Activated B cell treated with CpG ODN at 0.5 μM for 24 hours (primary cell): ENCODE results near the gene KHNYN. TPM values are rescaled to one million over a fixed set of nuclear protein-coding genes. Genes with fewer than 3 reads are reported as not detected.

ENCODE experiments used
- ATAC-seq: fragments of 200-7000 bp; cut with Tn5 transposase; one replicate; pipeline ENCODE4 v1.10.0; 2021; ENCODE audit warnings: low read depth, mild to moderate bottlenecking, moderate library complexity
- CTCF ChIA-PET: fragments of 350-600 bp; sonication (Branson Sonifier 250); formaldehyde crosslinking; loops from one replicate; lab custom pipeline; 2021; ENCODE audit warnings: antibody characterized with exemption; lab: Charles Lee
- POLR2A ChIA-PET: fragments of 350-600 bp; sonication (Branson Sonifier 250); formaldehyde crosslinking; loops from one replicate; lab custom pipeline; 2021; ENCODE audit warnings: antibody characterized with exemption; lab: Charles Lee
- DNase-seq: peaks from one replicate; pipeline ENCODE4 v3.0.0; 2022
- H3K27ac Mint-ChIP-seq: one replicate; pipeline ENCODE4 v1.8.0; 2020; ENCODE audit warnings: mixed read lengths
- H3K27me3 Mint-ChIP-seq: one replicate; pipeline ENCODE4 v1.8.0; 2021; ENCODE audit warnings: mixed read lengths
- H3K36me3 Mint-ChIP-seq: one replicate; pipeline ENCODE4 v1.8.0; 2021; ENCODE audit warnings: low read depth, mixed read lengths
- H3K4me1 Mint-ChIP-seq: one replicate; pipeline ENCODE4 v1.8.0; 2021; ENCODE audit warnings: mixed read lengths
- H3K4me3 Mint-ChIP-seq: one replicate; pipeline ENCODE4 v1.8.0; 2020; ENCODE audit warnings: mild to moderate bottlenecking, mixed read lengths
- H3K9me3 Mint-ChIP-seq: one replicate; pipeline ENCODE4 v1.8.0; 2020; ENCODE audit warnings: mixed read lengths
- intact Hi-C: fragments of 100-400 bp; cut with micrococcal nuclease; formaldehyde crosslinking; loops from one replicate; pipeline ENCODE4 v1.15.1; 2024
- total RNA-seq: library from RNA; stranded (reverse); gene quantifications from 2 replicates; pipeline ENCODE4 v1.2.3, GENCODE V29; 2022
- TF ChIP-seq, protein P1 (sequence below): fragments of 200-600 bp; IDR thresholded peaks from one replicate; pipeline ENCODE4 v1.8.0; 2022; ENCODE audit warnings: antibody characterized with exemption, mild to moderate bottlenecking

Gene KHNYN
- total RNA-seq, 1 donor from 2014 or later, result 130 TPM

DNA sequence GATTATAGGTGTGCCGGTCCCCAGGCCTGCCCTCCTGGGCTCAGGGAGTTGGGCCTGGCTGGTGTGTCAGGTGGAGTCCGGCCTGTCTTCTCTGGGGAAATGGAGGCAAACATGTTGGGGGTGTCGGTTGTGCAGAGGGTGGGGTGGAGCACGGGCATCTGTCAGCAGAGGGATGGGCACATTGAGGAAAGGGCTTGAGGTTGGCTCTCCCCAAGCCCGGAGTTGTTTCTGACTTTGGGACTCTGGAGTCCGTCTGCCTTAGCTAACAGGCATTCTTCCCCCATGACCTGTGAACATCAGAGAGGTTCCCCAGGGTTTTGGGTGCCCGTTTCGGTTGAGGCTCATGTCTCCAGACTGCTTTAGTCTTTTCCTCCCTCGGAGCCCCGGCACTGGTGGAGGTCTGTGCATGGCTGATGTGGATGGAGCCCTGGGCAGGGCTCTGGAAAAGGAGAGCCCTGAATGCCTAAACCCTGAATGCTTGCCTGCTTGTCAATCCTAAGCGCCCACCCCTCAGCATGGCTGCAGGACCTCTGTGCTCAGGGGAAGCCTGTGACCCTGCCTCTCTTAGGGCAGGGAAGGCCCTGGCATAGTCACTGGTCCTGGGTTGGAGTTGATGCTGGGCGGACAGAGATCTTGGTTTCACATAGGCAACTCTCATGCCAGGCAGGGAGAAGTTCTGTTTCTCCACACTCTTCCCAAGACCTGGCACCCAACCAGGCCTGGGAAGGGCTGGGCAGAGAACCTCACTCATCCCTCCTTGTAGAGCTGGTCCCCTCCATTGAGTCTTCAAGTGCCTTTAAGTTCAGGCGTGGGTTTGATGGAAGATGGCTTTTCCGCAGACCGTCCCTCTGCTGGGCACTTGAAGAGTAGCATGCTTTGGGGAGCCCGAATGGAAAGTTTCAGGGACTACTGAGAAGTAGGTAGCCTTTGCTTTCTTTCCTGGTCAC lies 18.0 kb upstream of the KHNYN start:
- intact Hi-C loops, result loop anchor here (1.0 kb wide), 3 partner anchors 20 to 78 kb away; no protein-coding TSS in a partner anchor
- no peak overlapping the region for H3K4me3 Mint-ChIP-seq
- TF ChIP-seq, protein P1, sequence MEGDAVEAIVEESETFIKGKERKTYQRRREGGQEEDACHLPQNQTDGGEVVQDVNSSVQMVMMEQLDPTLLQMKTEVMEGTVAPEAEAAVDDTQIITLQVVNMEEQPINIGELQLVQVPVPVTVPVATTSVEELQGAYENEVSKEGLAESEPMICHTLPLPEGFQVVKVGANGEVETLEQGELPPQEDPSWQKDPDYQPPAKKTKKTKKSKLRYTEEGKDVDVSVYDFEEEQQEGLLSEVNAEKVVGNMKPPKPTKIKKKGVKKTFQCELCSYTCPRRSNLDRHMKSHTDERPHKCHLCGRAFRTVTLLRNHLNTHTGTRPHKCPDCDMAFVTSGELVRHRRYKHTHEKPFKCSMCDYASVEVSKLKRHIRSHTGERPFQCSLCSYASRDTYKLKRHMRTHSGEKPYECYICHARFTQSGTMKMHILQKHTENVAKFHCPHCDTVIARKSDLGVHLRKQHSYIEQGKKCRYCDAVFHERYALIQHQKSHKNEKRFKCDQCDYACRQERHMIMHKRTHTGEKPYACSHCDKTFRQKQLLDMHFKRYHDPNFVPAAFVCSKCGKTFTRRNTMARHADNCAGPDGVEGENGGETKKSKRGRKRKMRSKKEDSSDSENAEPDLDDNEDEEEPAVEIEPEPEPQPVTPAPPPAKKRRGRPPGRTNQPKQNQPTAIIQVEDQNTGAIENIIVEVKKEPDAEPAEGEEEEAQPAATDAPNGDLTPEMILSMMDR, result no peak
- CTCF ChIA-PET, result interaction anchor here (1.0 to 3.7 kb wide), 5 partner anchors 20 to 80 kb away, joined by 4 to 26 read pairs (median 6); no protein-coding TSS in a partner anchor
- no peaks in the 10 kb centered on the region for H3K36me3 Mint-ChIP-seq
- no peaks in the 10 kb centered on the region for H3K9me3 Mint-ChIP-seq
- H3K4me1 Mint-ChIP-seq, result no peaks in the 10 kb centered on the region
- no peak overlapping the region for H3K27ac Mint-ChIP-seq
- DNase-seq, result no peak
- POLR2A ChIA-PET, result no interaction called here
- ATAC-seq, result peak; percentile 81
- H3K27me3 Mint-ChIP-seq, result peaks cover 14% of the 10 kb centered on the region

DNA sequence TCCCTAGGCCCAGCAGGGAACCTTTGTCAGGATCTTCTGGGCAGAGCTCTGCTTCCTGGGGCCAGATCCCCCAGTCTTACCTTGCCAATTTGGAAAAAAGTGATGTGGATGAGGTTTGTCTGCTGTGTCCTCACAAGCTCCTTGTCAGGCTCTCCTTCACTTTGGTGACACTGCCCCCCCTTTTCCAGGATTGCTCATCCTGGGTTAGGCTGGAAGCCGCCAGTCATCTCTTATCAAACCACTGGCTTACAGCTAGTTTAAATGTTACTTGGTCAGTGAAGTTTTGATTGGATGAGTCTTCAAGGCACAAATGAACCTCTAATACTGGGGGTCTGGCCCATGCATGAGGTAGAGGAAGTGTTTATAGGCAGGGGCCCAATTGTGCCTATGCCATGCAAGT lies 15.7 kb upstream of the KHNYN start:
- CTCF ChIA-PET, result interaction anchor here (2.2 to 3.7 kb wide), 2 partner anchors 18 to 48 kb away, joined by 6 to 26 read pairs; no protein-coding TSS in a partner anchor
- no peak for DNase-seq
- intact Hi-C loops, result no loop called here
- POLR2A ChIA-PET, result interaction anchor here (1.0 kb wide), 1 partner anchor 49 kb away, joined by 3 read pairs; no protein-coding TSS in a partner anchor
- TF ChIP-seq, protein P1, result no peak
- Mint-ChIP-seq H3K9me3 (no peaks in the 10 kb centered on the region), H3K27ac (no peak overlapping the region), H3K36me3 (no peaks in the 10 kb centered on the region), H3K4me3 (no peak overlapping the region), H3K27me3 (peaks cover 28% of the 10 kb centered on the region), H3K4me1 (no peaks in the 10 kb centered on the region)
- ATAC-seq, result no peak

DNA sequence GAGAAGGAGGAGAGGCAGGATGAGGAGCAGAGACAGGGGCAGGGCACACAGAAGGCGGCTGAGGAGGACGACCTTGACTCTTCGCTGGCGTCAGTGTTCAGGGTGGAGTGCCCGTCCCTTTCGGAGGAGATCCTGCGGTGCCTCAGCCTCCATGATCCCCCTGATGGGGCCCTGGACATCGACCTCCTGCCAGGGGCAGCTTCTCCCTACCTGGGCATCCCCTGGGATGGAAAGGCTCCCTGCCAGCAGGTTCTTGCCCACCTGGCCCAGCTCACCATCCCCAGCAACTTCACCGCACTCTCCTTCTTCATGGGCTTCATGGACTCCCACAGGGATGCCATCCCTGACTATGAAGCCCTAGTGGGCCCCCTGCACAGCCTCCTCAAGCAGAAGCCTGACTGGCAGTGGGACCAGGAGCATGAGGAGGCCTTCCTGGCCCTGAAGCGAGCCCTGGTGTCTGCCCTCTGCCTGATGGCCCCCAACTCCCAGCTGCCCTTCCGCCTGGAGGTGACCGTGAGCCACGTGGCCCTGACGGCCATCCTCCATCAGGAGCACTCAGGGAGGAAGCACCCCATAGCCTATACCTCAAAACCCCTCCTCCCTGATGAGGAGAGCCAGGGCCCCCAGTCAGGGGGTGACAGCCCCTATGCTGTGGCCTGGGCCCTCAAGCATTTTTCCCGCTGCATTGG lies 14.9 kb upstream of the KHNYN start:
- Mint-ChIP-seq H3K4me1 (no peaks in the 10 kb centered on the region), H3K27ac (no peak overlapping the region), H3K27me3 (peaks cover 30% of the 10 kb centered on the region), H3K9me3 (no peaks in the 10 kb centered on the region), H3K4me3 (no peak overlapping the region), H3K36me3 (no peaks in the 10 kb centered on the region)
- TF ChIP-seq, protein P1, result no peak
- DNase-seq (no peak), ATAC-seq (no peak)
- CTCF ChIA-PET, result no interaction called here
- intact Hi-C loops, result no loop called here
- POLR2A ChIA-PET, result interaction anchor here (0.8 kb wide), 1 partner anchor 8 kb away, joined by 3 read pairs; no protein-coding TSS in a partner anchor

DNA sequence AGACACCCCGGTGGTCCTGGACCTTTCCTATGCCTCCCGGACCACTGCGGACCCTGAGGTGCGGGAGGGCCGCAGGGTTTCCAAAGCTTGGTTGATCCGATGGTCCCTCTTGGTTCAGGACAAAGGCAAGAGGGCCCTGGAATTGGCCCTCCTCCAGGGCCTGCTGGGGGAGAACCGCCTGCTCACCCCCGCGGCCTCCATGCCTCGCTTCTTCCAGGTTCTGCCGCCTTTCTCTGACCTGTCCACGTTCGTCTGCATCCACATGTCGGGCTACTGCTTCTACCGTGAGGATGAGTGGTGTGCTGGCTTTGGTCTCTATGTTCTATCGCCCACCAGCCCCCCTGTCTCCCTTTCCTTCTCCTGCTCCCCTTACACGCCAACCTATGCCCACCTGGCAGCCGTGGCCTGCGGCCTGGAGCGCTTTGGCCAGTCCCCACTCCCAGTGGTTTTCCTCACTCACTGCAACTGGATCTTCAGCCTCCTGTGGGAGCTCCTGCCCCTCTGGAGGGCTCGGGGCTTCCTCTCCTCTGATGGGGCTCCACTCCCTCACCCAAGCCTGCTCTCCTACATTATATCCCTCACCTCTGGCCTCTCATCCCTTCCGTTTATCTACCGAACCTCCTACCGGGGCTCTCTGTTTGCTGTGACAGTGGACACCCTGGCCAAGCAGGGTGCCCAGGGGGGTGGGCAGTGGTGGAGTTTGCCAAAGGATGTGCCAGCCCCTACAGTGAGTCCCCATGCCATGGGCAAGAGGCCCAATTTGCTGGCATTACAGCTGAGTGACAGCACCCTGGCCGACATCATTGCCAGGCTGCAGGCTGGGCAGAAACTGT lies 14.1 kb upstream of the KHNYN start:
- ATAC-seq (no peak), DNase-seq (no peak)
- POLR2A ChIA-PET, result interaction anchor here (0.8 kb wide), 1 partner anchor 9 kb away, joined by 3 read pairs; no protein-coding TSS in a partner anchor
- TF ChIP-seq, protein P1, result no peak
- no peak overlapping the region for H3K27ac Mint-ChIP-seq
- peaks cover 30% of the 10 kb centered on the region for H3K27me3 Mint-ChIP-seq
- intact Hi-C loops, result no loop called here
- H3K36me3 Mint-ChIP-seq, result no peaks in the 10 kb centered on the region
- H3K9me3 Mint-ChIP-seq, result no peaks in the 10 kb centered on the region
- no peak overlapping the region for H3K4me3 Mint-ChIP-seq
- CTCF ChIA-PET, result no interaction called here
- H3K4me1 Mint-ChIP-seq, result no peaks in the 10 kb centered on the region
